Osteoblast (primary cell): ENCODE measurements around the gene TMEM179. TPM values are rescaled to one million over a fixed set of nuclear protein-coding genes. Genes with fewer than 3 reads are reported as not detected.

Experiments used
- DNase-seq: peaks from one replicate; pipeline ENCODE4 v3.0.0; 2011; ENCODE audit warnings: low spot score, mixed read lengths; ENCODE audit not compliant: insufficient read length; ENCODE audit errors: missing footprints
- H2AFZ ChIP-seq: 2 replicates; pipeline ENCODE4 v1.6.0; 2011; ENCODE audit warnings: mild to moderate bottlenecking, low read length
- H3K27ac ChIP-seq: 2 replicates; pipeline ENCODE4 v1.5.1; 2011; ENCODE audit warnings: mild to moderate bottlenecking, low read depth, low read length, moderate library complexity
- H3K27me3 ChIP-seq: 2 replicates; pipeline ENCODE4 v1.6.0; 2012; ENCODE audit warnings: mild to moderate bottlenecking, control low read depth, inconsistent platforms, low read length, moderate library complexity; ENCODE audit not compliant: insufficient read depth
- H3K36me3 ChIP-seq: 2 replicates; pipeline ENCODE4 v1.5.1; 2011; ENCODE audit warnings: mild to moderate bottlenecking, low read length, control low read depth, moderate library complexity; ENCODE audit not compliant: insufficient read depth
- H3K4me1 ChIP-seq: 2 replicates; pipeline ENCODE4 v1.5.1; 2011; ENCODE audit warnings: mild to moderate bottlenecking, low read length, control low read depth, moderate library complexity; ENCODE audit not compliant: insufficient read depth
- H3K4me2 ChIP-seq: 2 replicates; pipeline ENCODE4 v1.6.0; 2011; ENCODE audit warnings: mild to moderate bottlenecking, low read length; ENCODE audit not compliant: insufficient read depth
- H3K4me3 ChIP-seq: fragments of 200-600 bp; sonication (generic); 3 replicates; pipeline ENCODE4 v1.5.1; 2012; ENCODE audit warnings: mild to moderate bottlenecking, low read length, inconsistent platforms; ENCODE audit not compliant: insufficient read depth
- H3K79me2 ChIP-seq: 2 replicates; pipeline ENCODE4 v1.6.0; 2012; ENCODE audit warnings: mild to moderate bottlenecking, low read length, control low read depth, inconsistent platforms; ENCODE audit not compliant: insufficient read depth
- H3K9me3 ChIP-seq: 2 replicates; pipeline ENCODE4 v1.5.1; 2011; ENCODE audit warnings: low read depth, low read length, control low read depth
- H4K20me1 ChIP-seq: 2 replicates; pipeline ENCODE4 v1.6.0; 2012; ENCODE audit warnings: mild to moderate bottlenecking, low read length, control low read depth; ENCODE audit not compliant: insufficient read depth
- total RNA-seq: library from RNA; depleted of rRNA; stranded (reverse); fragments of >200 nt; gene quantifications from 2 replicates; pipeline ENCODE4 v1.2.3, GENCODE V29; 2012
- TF ChIP-seq, protein P1 (sequence below): IDR thresholded peaks from 2 replicates; pipeline ENCODE4 v1.5.1; 2011; ENCODE audit warnings: mild to moderate bottlenecking, low read depth, low read length, moderate library complexity; ENCODE audit errors: extremely low read depth

The TMEM179 gene
- total RNA-seq, 1 donor = not detected

DNA sequence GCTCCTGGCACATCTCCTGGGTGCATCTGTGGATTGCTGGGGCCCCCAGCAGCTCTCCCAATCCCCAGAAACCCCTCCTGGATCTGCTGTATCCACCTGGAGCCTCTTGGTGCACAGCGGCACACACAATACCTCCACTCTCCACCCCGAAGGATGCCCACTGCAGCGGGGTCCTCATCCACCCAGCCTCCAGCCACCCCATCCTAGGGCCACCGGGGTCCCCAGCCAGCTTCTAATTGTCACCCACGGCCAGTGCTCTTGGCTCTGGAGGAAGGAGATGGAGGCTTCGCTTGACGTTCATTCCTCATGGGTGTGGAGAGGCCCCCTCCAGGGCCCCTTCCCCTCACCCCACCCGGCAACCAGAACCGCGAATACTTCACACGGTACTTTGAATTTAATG is 31.6 kb upstream of the TMEM179 start:
- peak; percentile 73 for DNase-seq
- H3K36me3 ChIP-seq = no peaks in the 10 kb centered on the region

DNA sequence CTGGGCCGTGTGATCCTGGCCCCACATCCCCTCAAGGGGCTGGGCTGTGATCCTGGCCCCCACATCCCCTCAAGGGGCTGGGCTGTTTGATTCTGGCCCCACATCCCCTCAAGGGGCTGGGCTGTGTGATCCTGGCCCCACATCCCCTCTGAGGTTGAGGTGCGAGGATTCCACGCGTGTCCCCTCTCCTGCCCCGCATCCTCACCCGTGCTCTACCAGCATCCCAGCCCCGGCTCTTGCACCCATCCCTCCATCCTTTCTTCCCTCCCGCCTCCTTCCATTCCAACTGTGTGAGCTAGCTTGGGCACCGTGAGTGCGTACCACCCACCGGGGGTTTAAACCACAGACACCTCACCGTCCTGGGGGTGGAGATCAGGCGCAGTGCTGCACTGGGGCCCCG is 31.1 kb upstream of the TMEM179 start:
- Histone ChIP-seq H3K4me3 (no peak overlapping the region), H4K20me1 (no peaks in the 10 kb centered on the region), H3K36me3 (no peaks in the 10 kb centered on the region), H3K27me3 (peaks cover 3% of the 10 kb centered on the region), H2AFZ (no peak overlapping the region), H3K27ac (no peak overlapping the region), H3K4me1 (no peaks in the 10 kb centered on the region), H3K9me3 (no peaks in the 10 kb centered on the region), H3K79me2 (no peaks in the 10 kb centered on the region), H3K4me2 (no peak overlapping the region)
- peak; percentile 17 for DNase-seq
- TF ChIP-seq, protein P1, sequence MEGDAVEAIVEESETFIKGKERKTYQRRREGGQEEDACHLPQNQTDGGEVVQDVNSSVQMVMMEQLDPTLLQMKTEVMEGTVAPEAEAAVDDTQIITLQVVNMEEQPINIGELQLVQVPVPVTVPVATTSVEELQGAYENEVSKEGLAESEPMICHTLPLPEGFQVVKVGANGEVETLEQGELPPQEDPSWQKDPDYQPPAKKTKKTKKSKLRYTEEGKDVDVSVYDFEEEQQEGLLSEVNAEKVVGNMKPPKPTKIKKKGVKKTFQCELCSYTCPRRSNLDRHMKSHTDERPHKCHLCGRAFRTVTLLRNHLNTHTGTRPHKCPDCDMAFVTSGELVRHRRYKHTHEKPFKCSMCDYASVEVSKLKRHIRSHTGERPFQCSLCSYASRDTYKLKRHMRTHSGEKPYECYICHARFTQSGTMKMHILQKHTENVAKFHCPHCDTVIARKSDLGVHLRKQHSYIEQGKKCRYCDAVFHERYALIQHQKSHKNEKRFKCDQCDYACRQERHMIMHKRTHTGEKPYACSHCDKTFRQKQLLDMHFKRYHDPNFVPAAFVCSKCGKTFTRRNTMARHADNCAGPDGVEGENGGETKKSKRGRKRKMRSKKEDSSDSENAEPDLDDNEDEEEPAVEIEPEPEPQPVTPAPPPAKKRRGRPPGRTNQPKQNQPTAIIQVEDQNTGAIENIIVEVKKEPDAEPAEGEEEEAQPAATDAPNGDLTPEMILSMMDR = no peak

More for the DNA sequence above, 31.6 kb upstream of the TMEM179 start:
- no peaks in the 10 kb centered on the region for H3K4me1 ChIP-seq
- no peaks in the 10 kb centered on the region for H4K20me1 ChIP-seq
- no peak overlapping the region for H2AFZ ChIP-seq
- no peak overlapping the region for H3K4me3 ChIP-seq
- TF ChIP-seq, protein P1 = no peak
- H3K4me2 ChIP-seq = no peak overlapping the region
- H3K27ac ChIP-seq = no peak overlapping the region
- no peaks in the 10 kb centered on the region for H3K9me3 ChIP-seq
- H3K27me3 ChIP-seq = peaks cover 3% of the 10 kb centered on the region
- H3K79me2 ChIP-seq = no peaks in the 10 kb centered on the region

DNA sequence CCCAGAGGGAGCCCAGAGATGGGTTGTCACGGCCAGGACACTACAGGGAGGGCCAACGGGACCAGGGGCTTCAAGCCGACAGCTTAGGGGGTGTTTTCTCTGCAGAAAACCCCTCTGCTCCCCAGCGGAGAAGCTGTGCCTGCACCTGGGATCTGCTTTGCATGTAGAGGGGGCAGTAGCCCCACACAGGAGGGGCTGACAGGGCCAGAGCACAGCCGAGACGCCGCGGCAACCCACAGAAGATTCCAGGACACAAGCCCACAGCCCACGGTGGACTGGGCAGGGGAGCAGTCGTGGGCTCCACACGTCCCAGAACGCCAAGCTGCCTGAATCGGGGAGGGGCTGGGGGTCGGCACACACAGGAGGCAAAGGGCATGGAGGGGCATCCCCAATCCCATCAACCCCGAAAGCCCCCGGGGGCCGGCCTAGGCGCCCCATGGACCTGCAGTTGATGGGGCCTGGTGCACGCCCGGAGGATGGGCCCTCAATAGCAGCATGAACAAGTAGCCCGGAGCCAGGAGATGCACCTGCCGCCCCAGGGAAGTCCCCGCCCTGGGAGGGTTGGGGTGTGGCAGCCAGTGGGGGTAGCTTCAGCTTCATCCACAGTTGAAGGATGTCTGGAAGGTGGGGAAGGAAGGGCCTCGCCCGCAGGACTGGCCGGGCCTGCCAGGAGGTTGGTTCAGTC is 30.5 kb upstream of the TMEM179 start:
- H3K27me3 ChIP-seq = peaks cover 3% of the 10 kb centered on the region
- H4K20me1 ChIP-seq = no peaks in the 10 kb centered on the region
- no peak overlapping the region for H3K4me3 ChIP-seq
- no peak overlapping the region for H2AFZ ChIP-seq
- H3K4me2 ChIP-seq = no peak overlapping the region
- H3K36me3 ChIP-seq = no peaks in the 10 kb centered on the region
- peak; percentile 66 for DNase-seq
- H3K4me1 ChIP-seq = no peaks in the 10 kb centered on the region
- no peak overlapping the region for H3K27ac ChIP-seq
- no peaks in the 10 kb centered on the region for H3K79me2 ChIP-seq
- TF ChIP-seq, protein P1 = no peak
- no peaks in the 10 kb centered on the region for H3K9me3 ChIP-seq

DNA sequence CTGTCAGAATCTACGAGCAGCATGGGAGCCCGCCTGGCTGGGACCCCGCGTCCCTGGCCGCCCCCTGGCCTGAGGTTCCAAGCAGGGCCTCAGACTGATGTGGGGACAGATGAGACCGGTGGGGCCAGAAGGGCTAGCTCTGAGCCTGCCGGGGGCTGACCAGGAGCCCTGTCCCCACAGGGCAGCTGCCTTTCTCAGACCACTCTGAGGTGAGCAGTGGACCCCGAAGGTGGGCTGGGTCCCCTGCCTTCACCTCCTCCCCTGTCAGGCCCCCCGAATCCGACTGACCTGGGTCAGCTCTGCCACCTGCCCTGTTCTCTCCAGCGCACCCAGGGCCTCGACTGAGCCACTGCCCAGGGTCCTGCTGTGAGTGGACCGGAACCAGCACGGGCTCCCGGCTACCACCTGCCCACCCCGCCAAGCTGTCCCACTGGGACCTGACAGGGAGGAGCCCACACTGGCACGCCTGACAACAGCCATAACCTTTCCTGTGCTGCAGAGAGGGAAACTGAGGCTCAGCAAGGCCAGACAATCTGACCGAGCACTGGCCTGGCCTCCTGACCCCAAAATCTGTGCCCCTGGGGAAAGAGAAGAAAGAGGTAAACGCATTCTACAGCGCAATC is 29.7 kb upstream of the TMEM179 start:
- no peak overlapping the region for H3K27ac ChIP-seq
- H3K4me2 ChIP-seq = no peak overlapping the region
- H4K20me1 ChIP-seq = no peaks in the 10 kb centered on the region
- peak; percentile 62 for DNase-seq
- TF ChIP-seq, protein P1 = no peak
- no peak overlapping the region for H3K4me3 ChIP-seq
- no peak overlapping the region for H2AFZ ChIP-seq
- no peaks in the 10 kb centered on the region for H3K4me1 ChIP-seq
- no peaks in the 10 kb centered on the region for H3K79me2 ChIP-seq
- no peaks in the 10 kb centered on the region for H3K36me3 ChIP-seq
- peaks cover 3% of the 10 kb centered on the region for H3K27me3 ChIP-seq
- no peaks in the 10 kb centered on the region for H3K9me3 ChIP-seq
